DOHH2 (cell line): ENCODE measurements around the gene MS4A6E.

Experiments used
- EZH2phosphoT487 ChIP-seq: fragments of 200-600 bp; sonication (generic); IDR thresholded peaks from 2 replicates; pipeline ENCODE4 v1.6.1; 2017; ENCODE audit warnings: borderline replicate concordance, mild to moderate bottlenecking, antibody characterized with exemption, low read length, moderate library complexity, mixed read lengths
- TF ChIP-seq, protein P1 (sequence below): fragments of 200-600 bp; sonication (generic); IDR thresholded peaks from one replicate; pipeline ENCODE4 v1.5.1; 2014; ENCODE audit warnings: antibody characterized with exemption, mild to moderate bottlenecking, low read depth, low read length; ENCODE audit not compliant: poor library complexity, severe bottlenecking

GRCh38 chr11:60367009-60367408 lies 40.0 kb downstream of the MS4A6E start:
- TF ChIP-seq, protein P1, sequence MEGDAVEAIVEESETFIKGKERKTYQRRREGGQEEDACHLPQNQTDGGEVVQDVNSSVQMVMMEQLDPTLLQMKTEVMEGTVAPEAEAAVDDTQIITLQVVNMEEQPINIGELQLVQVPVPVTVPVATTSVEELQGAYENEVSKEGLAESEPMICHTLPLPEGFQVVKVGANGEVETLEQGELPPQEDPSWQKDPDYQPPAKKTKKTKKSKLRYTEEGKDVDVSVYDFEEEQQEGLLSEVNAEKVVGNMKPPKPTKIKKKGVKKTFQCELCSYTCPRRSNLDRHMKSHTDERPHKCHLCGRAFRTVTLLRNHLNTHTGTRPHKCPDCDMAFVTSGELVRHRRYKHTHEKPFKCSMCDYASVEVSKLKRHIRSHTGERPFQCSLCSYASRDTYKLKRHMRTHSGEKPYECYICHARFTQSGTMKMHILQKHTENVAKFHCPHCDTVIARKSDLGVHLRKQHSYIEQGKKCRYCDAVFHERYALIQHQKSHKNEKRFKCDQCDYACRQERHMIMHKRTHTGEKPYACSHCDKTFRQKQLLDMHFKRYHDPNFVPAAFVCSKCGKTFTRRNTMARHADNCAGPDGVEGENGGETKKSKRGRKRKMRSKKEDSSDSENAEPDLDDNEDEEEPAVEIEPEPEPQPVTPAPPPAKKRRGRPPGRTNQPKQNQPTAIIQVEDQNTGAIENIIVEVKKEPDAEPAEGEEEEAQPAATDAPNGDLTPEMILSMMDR, result no peak
- no peak for TF ChIP-seq EZH2phosphoT487
